Non-pigmented ciliary epithelial cell (primary cell): ENCODE measurements around the gene KRTAP4-16.
"Not testable (repeated sequence)": the region's sequence is repeated elsewhere in the genome, so short reads cannot be mapped to it uniquely, and the experiment has no call there.

Experiments
- DNase-seq: peaks from one replicate; pipeline ENCODE4 v3.0.0-alpha.2; 2010; ENCODE audit warnings: low read depth

Gene KRTAP4-16

DNA sequence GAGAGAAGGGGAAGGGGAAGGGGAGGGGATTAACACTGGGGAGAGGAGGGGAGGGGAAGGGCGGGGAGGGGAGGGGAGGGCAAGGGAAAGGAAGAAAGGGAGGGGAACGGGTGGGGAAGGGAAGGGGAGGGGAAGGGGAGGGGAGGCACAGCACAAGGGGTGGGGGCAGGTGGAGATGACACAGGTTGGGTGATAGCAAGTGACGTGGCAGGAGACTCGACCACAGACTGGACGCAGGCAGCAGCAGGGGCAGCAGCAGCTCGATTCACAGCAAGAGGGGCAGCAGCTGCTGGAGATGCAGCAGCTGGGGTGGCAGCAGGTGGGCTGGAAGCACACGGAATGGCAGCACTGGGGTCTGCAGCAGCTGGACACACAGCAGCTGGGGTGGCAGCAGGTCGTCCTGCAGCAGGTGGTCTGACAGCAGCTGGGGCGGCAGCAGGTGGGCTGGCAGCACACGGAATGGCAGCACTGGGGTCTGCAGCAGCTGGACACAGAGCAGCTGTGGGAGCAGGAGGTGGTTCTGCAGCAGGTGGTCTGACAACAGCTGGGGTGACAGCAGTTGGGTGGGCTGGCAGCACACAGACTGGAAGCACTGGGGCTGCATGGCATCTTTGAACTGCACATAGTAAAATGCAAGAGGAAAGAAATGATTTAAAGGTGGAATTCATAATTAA is at the start of gene KRTAP4-16:
Gene KRTAP4-16 (minus strand): TSS at position 624 of the 674 bp plus-strand sequence. CDS start 0 bp downstream, at position 624.
- DNase-seq = no peak

DNA sequence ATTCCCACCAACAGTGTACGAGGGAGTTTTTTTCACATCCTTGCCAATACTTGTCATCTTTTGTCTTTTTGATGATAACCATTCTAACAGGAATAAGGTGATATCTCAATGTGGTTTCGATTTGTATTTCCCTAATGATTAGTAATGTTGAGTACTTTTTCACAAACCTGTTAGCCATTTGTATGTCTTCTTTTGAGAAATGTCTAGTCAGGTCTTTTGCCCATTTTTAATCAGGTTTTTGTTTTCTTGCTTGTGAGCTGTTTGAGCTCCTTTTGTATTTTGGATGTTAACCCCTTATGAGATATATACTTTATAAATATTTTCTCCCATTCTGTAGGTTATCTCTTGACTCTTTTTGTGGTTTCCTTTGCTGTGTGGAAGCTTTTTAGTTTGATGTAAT is 49.5 kb upstream of the KRTAP4-16 start:
- DNase-seq = no peak

DNA sequence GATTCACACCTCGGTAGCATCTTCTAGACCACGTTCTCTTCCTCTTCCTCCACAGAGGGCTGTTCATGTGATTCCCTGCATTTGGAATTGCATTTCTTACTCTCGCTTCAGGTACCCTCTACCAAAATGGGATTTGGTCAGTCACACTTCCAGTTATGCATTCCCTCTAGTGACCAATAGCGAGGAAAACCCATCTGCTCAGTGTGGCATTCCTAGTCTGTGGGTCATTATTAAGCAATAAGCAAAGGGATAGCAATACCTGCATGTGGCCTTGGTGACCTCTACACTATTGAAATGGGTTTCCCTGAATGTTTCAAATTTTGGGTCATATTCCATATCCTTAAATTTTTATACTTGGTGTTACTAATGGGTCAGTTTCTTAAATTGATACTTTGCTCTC is 48.0 kb upstream of the KRTAP4-16 start:
- no peak for DNase-seq

DNA sequence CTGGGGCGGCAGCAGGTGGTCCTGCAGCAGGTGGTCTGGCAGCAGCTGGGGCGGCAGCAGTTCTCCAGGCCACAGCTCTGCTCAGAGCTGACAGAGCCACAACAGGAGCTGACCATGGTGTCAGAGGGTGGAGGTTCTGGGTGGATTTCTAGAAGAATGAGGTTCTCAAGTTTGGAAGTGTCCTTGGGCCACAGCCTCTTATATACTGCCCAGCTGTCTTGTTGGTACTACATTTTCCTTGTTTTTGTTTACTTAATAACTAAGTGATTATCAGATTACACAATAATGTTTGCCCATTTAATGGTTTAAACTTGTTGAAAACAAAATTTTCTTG is 47.6 kb upstream of the KRTAP4-16 start, which contains the start of gene KRTAP4-5:
Gene KRTAP4-5 (minus strand): TSS at position 174 of the 334 bp plus-strand sequence. CDS start 58 bp downstream, at position 116.
- DNase-seq = no peak

DNA sequence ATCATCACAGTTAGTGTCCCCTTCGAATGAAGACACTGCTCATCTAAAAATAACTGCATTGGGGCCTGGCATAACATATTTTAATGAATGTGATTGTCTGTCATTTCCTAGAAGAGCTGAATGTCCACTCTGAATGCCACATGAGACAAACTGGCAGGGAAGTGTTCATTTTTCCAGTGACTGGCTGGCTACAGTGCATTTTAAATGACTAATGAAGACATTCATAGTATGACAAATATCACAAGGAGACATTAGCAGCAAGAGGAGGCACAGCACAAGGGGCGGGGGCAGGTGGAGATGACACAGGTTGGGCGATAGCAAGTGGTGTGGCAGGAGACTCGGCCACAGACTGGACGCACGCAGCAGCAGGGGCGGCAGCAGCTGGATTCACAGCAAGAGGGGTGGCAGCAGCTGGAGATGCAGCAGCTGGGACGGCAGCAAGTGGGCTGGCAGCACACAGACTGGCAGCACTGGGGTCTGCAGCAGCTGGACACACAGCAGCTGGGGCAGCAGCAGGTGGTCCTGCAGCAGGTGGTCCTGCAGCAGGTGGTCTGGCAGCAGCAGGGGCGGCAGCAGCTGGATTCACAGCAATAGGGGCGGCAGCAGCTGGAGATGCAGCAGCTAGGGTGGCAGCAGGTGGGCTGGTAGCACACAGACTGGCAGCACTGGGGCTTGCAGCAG is 47.1 kb upstream of the KRTAP4-16 start:
- DNase-seq = not testable (repeated sequence)

DNA sequence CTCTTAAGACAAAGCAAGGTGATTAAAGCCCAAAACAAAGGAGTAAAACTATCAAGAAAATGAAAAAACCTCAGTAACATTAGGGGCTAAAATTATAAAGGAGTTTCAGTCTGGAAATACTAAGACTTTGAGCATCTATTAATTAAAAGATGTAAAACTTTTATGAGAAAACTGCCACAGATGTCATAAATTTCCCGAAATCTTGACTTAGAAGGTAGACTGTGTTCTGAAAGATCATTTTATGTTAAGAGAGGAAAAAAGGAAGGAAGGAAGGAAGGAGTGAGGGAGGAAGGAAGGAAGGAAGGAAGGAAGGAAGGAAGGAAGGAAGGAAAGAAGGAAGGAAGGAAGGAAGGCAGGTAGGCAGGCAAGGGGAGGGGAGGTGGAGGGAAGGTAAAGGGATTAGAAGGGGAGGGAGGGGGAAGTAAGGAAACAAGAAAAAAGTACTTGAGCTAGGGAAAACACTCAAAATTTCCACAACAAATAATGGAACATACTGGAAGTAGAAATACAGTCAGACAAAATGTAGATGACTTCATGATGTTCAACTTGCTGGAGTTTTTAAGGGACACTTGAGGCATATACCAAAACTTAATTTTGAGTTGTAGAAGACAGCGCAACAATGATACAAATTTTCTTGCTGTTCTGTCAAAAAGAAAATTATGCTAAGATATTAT is 45.7 kb upstream of the KRTAP4-16 start:
- DNase-seq = no peak

DNA sequence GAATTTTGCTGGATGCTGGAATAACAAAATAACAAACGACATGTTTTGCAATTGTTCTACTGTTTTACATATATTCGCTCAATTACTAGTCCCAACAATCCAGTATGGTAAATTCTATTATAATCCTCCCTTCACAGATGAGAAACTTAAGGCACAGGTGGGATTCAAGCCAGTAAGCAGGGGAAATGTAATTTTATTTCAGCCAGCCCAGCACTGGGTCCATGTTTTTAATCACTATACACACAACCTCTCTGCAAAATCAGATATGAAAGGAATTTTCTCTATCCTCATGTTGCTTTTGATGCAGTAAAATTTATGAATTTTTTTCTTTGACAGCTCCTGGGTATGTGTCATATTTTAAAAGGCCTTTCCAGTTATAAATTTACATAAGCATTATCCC is 43.3 kb upstream of the KRTAP4-16 start:
- DNase-seq = no peak

DNA sequence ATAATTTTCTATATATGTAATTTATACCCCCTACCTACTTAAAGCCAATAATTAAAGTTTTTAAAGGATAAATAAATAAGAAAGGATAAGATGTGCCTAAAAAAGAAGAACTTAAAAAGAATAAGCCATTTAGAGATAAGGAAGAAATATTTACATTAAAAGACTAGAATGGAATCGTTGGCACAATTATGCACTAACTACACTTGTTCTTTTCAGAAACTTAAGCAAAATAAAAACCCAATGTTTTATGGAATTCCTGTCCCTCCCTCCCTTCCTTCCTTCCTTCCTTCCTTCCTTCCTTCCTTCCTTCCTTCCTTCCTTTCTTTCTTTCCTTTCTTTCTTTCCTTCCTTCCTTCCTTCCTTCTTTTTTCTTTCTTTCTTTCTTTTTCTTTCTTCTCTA is 42.8 kb upstream of the KRTAP4-16 start:
- no peak for DNase-seq

DNA sequence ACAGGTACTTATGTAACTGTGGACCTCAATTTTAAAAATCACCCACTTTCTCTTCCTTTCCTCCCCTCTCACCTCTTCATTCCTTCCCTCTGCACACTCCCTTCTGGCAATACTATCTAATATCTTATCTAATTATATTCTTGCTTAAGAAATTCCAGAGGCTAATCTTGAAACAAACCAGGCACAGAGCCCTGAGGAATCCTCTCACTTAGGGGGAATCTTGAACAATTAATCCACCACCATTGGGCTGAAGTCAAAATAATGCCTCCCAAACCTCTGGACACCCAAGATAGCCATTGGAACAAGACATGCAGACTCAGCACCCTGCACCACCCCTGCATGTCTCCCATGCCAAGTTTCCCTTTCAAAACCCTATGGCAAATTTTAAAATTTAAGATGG is 39.4 kb upstream of the KRTAP4-16 start:
- DNase-seq = no peak

DNA sequence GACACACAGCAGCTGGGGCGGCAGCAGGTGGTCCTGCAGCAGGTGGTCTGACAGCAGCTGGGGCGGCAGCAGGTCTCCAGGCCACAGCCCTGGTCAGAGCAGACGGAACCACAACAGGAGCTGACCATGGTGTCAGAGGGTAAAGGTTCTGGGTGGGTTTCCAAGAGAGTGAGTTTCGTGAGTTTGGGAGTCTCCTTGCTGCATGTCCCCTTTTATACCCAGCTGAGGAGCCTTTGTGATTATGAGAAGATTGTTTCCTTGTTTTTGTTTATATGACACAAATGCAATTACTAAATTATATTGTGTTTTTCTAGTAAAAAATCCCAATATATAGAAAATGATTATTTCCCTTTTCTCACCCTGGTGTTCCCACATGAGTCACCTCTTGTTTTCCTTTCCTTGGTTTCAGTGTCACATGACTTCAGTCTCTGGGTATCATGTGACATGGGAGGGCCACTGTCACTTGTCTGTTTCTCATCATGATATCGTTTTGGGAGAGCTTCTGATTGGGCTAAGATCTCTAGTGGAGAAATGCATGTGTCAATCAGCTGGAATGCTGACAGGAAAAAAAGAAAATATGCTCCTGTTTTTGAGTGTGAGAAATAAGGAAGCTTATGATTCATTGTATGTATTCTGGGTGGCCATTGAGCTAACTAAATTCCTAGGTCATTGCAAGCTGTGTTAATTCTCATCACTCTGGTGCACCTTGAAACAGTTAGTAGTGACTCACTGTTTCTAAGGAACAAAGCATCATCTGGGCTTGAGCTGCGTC is 38.5 kb upstream of the KRTAP4-16 start, which contains the start of gene KRTAP4-6:
Gene KRTAP4-6 (minus strand): TSS at position 185 of the 772 bp plus-strand sequence. CDS start 57 bp downstream, at position 128.
- peak; percentile 76 for DNase-seq

DNA sequence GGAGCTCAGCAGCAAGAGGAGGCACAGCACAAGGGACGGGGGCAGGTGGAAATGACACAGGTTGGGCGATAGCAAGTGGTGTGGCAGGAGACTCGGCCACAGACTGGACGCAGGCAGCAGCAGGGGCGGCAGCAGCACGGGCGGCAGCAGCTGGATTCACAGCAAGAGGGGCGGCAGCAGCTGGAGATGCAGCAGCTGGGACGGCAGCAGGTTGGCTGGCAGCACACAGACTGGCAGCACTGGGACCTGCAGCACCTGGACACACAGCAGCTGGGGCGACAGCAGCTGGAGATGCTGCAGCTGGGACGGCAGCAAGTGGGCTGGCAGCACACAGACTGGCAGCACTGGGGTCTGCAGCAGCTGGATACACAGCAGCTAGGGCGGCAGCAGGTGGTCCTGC is 37.9 kb upstream of the KRTAP4-16 start:
- DNase-seq = not testable (repeated sequence)

DNA sequence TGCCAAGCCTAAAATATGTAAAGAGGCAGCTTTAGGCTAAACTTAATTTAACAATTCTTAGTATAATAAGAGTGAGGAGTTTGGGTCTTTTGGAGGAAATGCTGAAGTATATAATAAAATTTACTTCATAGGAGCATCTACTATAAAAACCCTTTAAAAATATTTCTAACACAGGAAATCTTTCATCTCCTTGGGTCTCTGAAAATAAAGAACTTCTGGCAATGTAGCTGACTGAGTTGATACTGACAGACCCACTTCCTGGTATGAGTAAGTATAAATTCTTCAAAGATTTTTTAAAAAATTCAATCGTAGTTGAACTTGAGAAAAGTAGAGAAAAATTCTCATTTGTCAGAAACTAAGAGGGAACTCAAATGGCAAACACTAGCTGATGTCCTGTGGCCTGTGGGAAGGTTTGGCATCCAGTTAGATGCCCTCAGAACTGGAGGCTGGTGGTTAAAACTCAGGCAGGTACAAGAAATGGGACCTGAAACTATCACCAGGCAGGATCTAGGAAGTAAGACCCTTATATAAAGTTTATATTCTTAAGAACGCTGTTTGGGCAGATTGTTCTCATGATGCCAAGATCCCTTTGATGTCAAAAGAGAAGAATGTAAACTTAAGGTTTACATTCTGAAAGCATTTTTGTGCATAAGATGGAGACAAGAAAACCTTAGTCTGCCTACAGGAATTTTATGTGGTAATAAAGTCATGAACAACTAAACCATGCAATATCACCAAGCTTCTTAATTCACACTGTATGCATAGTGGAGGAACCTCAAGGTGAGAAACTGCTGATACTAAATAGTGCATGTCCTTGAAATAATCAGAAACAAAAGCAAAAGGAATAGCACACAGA is 32.1 kb upstream of the KRTAP4-16 start:
- DNase-seq = no peak

DNA sequence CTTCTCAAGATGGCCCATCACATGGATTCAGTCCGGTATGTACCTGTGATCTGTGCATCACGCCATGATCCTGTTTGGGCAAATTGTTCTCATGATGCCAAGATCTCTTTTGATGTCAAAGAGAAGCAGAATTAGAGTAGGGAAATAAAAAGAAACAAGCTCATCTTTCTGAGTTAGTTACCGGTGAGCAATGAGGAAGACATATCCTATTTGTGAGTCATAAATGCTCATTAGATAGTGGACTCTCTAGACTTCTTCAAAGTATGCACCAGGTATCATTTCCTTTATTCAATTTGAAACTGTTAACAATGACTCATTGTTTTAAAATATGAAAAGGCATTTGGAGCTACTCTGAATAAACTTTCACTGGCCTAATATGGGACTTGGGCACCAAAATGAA is 30.0 kb upstream of the KRTAP4-16 start:
- DNase-seq = no peak

DNA sequence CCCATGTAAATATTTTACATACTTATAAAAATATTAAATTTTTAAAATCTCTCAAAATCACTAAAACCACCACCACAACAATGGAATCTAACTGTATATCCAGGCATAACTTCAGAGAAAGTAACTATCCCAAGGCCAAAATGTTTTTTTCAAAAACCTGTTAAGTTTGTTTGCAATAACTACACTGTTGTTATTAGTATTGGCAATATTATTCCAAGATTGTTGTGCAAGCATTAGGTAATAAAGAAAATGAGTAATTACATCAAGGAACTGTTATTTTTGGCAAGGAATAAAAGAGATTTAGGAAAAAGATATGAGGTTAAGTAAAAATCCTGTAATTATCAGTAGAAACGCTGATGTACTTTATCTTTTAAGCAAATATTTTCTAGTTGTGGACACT is 25.4 kb upstream of the KRTAP4-16 start:
- DNase-seq = no peak

DNA sequence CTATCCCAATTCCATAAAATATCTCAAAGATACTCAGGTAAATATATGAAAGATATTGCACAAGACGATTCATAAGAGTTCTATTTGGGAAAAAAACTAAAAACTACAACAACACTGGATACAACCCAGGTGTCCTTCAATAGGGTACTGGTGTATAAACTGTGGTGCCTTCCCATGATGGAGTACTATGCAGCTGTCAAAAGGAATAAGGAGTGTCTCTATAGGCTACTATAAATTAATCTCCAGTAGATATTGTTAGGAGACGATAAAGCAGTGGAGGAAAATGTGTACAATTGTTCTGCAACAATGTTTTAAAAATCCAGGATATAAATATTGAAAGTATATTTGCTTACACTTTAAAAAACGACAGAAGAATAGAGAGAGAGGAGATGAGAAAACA is 24.4 kb upstream of the KRTAP4-16 start:
- DNase-seq = no peak

DNA sequence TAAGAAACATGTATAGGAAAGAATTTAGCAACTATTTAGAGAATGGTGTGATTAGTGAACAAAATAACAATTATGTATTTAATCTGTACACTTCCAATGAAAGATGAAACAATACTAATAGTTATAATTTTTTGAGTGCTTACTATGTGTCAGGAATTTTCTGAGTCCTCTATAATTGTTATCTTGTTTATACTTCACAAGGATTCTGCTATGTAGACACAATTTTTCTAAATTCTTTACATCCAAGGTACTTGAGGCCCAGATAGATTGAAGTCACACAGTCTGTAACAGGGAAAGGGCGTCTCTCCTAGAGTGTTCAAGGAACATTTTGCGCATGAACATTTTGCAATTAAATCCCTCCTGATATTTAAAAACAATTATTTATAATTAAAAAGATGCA is 23.1 kb upstream of the KRTAP4-16 start:
- no peak for DNase-seq

DNA sequence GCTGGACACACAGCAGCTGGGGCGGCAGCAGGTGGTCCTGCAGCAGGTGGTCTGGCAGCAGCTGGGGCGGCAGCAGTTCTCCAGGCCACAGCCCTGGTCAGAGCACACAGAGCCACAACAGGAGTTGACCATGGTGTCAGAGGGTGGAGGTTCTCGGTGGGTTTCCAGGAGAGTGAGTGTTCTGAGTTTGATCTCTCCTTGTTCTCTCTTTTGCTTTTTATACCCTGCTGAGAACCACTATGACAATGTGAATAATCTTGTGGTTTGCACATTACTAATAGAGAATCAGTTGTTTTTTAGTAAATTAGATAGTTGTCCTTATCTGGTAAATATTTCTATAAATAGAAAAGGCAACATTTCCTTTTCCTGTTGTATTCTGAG is 22.0 kb upstream of the KRTAP4-16 start, which contains the start of gene KRTAP4-12:
Gene KRTAP4-12 (minus strand): TSS at position 192 of the 381 bp plus-strand sequence. CDS start 60 bp downstream, at position 132.
- DNase-seq = not testable (repeated sequence)

DNA sequence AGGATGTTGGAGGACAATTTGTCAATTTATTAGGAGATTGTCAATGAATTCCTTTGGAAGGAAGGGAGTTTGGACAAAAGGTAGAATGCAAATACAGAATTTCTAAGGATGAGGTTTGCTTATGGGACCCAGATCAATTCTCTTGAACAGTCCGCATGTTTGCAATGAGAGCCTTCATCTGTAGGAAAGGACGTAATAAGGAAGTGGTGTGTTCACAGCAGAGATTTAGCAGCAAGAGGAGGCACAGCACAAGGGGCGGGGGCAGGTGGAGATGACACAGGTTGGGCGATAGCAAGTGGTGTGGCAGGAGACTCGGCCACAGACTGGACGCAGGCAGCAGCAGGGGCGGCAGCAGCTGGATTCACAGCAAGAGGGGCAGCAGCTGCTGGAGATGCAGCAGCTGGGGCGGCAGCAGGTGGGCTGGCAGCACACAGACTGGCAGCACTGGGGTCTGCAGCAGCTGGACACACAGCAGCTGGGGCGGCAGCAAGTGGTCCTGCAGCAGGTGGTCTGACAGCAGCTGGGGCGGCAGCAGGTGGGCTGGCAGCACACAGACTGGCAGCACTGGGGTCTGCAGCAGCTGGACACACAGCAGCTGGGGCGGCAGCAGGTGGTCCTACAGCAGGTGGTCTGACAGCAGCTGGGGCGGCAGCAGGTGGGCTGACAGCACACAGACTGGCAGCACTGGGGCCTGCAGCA is 21.4 kb upstream of the KRTAP4-16 start:
- DNase-seq = not testable (repeated sequence)

DNA sequence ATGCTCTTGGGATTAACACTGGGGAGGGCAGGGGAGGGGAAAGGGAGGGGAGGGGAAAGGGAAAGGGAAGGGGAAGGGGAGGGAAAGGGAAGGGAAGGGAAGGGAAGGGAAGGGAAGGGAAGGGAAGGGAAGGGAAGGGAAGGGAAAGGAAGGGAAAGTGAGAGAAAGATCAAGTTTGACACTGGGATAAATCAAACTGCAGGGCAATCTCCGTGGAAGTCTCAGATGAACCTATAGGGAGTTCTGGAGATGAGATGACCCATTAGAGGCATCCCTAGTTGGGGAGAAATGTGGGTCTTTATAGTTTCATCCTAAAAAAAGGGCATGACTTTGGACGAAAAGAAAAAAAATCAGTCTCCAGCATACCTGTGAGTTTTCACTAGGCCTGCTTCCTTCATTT is 19.7 kb upstream of the KRTAP4-16 start:
- no peak for DNase-seq
